CD4-positive, alpha-beta T cell treated with Interleukin-2 at 100 ng/mL for 4 hours (primary cell): Measurements from ENCODE around the gene NECAB2.
"Not testable (repeated sequence)": the region's sequence is repeated elsewhere in the genome, so short reads cannot be mapped to it uniquely, and the experiment has no call there.

ENCODE experiments used
- DNase-seq: peaks from one replicate; pipeline ENCODE4 v3.0.0-alpha.2; 2020; ENCODE audit warnings: low spot score

NECAB2 gene

DNA sequence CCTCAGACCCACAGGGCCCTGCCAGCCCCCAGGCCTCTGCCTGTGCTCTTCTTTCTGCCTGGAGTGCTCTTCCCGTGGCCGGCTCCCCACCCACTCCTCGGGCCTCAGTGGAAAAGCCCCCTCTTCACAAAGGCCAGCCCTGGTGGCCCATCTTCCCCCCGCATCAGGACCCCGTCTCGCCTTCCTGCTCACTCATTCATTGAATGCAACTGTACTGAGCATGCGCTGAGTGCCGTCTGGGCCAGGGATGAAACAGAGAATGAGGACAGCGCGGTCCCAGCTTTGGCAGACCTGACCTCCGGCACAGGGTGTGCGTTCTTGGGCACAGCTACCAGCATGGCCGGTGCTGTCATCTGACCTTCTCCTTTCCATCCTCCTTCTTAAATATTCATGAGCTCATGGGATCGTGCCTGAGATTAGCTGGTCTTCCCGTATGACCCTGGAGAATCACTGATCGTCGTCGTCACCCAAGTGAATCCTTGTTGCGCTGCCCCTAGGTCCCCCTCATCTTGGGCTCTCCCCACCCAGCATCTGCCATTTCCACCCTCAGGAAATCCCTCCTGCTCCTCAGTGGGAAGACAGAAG lies 31.4 kb upstream of the NECAB2 start:
- no peak for DNase-seq

DNA sequence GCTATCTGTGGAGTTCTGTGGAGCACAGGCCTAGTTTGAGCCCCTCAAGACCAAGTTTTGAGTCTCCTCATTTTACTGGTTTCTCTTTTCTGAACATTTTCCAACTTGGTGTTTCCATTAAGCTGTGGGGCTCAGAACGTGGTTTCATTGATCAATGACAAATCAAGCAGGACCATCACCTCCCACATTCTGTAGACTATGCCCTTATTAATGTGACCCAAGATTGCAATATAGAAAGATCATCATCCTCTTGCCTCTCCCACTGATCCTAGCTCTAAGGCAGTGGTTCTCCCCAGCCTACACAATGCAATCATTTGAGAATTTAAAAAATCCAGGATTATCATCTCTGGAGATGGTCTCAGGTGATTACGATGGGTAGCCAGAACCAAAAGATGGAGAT lies 30.8 kb upstream of the NECAB2 start:
- no peak for DNase-seq

DNA sequence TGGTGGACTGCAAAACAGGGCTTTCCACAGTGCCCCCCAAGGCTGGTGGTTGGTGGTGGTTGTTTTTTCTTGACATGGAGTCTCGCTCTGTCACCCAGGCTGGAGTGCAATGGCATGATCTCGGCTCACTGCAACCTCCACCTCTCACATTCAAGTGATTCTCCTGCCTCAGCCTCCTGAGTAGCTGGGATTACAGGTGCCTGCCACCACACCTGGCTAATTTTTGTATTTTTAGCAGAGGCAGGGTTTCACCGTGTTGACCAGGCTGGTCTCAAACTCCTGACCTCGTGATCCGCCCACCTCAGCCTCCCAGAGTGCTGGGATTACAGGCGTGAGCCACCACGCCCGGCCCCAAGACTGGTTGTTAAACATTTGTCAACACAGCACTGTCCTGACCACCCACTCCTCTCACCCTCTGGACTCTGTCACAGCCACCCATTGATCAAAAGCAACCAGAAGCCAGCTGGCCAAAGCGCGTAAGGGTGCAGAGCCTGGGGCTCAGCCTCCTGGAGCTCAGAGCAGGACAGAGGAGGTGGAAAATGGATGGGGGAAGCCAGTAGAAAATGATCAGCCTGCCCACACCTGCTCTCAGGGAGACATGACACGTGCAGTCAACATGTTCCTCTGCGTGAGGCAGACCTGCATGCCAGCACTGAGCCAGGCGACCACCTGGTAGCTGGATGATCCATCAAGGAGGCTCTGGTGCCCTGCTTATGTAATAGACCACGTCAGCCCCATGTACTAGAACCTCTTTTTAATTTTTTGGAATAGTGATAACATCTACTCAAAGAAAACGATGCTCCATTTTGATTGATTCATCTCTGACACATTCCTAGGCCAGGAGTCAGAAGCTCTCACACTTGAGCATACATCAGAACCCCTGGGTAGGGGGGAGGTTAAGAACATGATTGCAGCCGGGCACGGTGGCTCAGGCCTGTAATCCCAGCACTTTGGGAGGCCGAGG lies 29.8 kb upstream of the NECAB2 start:
- no peak for DNase-seq

DNA sequence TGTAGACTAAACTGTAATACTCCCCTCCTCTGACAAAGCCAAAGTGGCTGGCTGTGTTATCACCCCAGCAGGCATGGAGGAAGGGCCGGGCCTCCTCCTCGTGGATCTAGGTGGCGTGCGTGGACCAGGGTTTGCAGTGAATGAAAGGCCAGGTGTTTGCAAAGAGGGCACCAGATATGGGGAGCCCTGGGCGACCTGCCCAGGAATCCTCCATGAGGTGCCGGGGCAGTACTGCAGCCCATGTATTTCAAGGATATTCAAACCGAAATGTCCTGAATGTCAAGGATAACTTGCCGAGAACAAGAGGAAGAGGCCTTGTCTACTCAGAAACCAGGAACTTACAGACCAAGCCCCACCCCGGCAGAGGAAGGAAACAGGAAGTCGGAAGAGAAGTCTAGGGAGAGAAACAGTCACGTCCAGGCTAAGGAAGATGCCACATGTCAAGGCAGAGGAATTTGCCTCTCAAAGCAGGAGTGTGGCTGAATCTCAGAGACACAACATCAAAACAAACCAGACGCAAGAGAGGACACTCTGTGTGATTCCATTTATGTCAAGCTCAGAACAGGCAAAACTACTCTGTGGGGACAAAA lies 28.7 kb upstream of the NECAB2 start:
- DNase-seq, result no peak

DNA sequence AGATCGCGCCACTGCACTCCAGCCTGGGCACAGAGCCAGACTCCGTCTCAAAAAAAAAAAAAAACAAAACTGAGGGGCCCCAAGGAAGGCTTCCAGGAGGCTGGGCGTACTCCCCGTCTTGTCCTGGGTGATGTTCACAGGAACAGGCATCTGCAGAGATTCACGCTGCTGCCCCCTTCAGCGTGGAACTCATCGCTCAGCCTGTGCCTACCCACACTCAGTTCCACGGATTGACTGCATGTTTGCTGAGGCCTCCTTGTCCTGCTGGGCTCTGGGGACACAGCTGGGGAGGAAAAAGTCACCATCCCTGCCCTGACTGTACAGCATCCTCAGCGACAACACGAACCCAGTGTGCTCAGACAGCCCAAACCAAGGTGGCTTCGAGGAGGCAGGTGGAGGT lies 27.9 kb upstream of the NECAB2 start:
- DNase-seq, result no peak

DNA sequence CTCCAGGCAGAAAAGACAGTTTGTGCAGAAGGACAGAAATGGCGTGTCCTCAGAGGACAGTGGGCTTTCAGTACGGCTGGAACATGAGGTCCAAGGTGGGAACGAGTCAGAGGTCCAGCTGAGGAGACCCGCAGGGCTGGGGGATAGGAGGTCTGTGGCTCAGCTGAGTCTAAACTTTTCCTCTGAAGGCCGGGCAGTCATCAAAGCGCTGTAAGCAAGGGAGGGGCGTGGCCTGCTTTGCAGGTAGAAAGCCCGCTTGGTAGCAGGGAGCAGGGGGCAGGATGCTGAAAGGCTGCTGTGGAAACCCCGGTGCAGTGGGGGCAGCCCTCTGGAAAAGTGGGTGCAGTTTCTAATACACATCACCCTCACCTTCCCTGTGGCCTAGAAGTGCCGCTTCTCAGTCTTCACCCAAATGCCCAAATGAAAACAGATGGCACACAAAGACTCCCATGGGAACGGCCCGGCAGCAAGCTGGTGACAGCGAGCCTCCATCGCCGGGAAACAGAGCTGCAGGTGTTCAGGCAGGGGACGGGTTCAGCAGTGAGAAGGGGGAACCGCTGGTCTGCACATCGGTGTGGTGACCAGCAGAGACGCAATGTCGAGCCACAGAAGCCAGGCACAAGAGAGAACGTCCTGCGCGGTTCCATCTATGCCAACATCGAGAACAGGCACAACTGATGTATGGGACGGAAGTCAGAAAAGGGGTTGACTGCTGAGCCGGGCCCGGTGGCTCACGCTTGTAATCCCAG lies 27.2 kb upstream of the NECAB2 start:
- DNase-seq, result no peak

DNA sequence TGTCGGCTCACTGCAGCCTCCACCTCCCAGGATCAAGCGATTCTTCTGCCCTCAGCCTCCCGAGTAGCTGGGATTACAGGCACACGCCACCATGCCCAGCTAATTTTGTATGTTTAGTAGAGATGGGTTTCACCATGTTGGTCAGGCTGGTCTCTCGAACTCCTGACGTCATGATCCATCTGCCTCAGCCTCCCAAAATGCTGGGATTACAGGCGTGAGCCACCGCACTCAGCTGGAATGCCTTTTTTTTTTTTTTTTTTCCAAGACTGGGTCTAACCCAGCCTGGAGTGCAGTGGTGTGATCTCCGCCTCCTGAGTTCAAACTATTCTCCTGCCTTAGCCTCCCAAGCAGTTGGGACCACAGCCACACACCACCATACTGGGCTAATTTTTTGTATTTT lies 26.5 kb upstream of the NECAB2 start:
- DNase-seq, result not testable (repeated sequence)

DNA sequence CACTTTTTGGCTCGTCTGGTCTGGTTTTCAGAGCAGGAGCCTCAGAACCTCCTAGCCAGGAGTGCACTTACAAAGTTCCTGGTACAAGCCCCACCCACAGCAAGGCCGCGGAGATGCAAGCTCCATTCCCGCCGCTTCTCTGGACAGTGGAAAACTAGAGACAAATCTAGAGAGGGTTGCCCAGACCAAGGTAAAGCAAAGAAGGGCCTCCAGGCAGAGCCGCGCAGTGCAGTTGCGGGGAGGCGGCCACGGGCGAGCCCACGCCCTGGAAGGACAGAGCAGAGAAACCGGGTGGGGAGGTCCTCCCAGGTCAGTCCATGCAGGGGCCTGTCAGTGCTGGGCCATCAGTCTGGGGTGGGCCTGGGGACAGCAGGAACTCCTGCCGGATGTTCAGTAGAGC lies 26.0 kb upstream of the NECAB2 start:
- no peak for DNase-seq

DNA sequence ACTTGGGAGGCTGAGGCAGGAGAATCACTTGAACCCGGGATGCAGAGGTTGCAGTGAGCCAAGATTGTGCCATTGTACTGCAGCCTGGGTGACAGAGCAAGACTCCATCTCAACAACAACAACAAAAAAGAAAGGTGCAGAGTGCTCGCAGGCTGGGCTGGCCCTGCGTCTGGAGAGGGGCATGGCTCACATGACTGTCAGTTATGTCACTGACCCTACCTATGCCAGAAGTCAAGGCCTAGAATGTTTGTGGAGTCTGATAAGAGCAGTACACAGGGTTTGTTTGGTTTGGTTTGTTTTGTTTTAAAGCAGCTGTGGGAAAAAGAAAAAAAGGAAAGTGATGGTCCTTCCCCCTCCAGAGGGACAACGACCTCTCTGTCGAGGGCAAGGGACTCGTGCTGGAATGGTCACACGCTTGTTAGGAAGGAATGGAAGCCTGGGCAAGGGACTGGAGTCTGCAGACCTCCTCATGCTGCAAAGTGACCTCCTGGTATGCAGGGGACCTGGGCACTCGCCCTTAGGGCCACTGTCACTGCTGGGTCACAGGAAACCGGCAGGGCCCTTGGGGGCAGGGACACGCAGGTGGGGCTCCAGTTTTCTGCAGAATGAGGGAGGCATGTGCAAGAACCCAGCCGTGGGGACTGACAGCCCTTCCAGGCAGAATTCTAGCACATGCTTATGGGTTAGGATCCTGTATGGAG lies 25.1 kb upstream of the NECAB2 start:
- no peak for DNase-seq

DNA sequence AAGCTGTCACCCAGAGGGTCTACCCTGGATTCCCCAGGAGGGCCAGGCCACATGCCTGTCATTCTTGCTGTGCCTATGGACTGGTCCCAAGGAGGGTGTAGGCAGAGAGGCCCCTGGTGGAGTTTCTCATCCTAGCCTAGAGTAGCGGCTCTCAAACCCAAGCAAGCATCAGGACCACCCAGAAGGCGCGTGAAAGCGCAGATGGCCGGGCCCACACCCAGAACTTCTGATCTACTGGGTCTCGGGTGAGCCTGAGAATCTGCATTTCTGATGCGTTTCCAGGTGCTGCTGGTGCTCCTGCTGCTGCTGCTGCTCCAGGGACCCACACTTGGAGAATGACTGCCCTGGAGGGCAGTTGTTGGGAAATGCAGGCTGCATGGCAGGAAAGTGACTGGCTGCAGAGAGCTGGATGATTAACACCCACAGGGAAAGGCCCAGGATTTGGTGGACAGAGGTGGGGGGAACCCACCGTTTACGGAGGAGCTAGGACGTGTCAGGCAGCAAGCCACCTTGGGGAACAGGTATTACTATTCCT lies 24.5 kb upstream of the NECAB2 start:
- DNase-seq, result no peak

DNA sequence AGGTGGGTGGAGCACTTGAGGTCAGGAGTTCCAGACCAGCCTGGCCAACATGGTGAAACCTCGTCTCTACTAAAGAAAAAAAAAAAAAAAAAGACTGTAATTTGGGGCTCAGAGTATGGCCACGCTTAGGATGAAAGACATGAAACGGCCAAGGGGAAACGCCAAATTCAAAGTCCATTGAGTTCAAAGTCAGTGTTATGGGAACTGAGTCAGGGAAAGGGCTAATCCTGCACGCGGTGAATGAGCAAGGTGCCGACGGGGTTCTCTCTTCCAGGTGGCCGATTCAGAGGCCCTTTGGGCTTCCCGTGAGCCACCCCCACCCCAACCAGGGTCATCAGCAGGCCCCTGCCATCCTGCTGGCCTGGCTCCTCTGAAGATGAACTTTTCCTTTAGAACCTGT lies 22.5 kb upstream of the NECAB2 start:
- no peak for DNase-seq

DNA sequence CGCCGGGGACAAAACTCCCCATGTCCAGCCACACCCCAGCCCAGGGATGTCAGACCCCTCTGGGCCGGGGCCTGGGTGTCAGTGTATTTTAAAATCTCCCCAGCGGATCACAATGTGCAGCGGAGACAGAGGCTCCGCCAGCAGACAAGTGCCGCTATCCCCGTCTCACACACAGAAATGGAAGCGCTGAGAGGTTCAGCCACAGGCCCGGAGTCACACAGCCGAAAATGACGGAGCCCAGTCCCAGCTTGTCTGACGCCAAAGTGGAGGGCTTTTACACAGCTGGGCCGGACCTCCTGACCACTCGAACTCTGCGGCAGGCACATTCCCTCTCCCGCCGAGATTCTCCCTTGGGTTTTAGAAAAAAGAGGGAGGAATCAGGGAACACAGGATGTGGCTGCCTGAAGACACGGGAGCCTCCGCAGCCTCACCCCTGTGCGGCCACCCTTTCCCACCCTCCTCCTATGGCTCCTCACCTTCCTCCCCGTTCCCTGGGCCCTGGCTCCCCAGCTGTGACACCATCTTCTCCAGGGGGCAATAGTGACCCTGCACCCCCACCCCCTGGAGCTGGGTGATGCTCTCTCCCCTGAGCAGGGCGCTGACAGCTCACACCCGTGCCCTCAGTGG lies 21.8 kb upstream of the NECAB2 start:
- no peak for DNase-seq

DNA sequence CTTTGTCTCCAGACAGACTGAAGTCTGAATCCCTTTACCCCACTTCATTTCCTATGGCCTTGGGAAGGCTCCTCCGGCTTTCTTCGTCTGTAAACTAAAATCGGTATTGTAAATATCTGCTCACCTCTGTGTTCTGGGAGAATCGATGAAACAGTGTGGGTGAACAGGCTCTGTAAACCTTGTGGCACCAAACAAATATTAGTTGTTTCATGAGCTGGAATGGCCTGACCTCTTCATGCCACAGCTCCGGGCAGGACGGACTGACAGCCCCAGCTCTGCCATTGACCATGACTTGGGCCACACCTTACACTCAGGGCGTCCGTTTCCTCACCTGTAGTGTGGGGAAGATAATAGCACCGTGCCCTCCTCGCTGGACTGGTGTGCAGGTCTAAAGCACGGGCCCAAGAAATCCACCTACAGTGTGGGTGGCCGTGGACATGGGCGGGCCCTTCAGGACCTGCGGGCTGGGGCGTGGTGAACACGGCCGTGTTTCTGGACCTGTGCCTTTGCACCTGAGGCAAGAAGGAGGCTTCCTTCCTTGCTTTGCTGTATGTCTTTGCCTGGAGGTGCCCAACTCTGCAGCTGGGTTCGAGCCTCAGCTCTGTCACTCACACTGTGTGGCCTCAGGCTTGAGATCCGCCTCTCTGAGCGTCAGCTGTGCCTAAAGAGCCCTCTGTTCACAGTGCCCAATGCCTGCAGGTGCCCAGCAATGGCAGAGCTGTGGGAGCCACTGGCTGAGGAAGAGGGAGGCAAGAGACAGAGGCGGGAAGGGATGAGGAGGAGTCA lies 21.1 kb upstream of the NECAB2 start:
- DNase-seq, result no peak

DNA sequence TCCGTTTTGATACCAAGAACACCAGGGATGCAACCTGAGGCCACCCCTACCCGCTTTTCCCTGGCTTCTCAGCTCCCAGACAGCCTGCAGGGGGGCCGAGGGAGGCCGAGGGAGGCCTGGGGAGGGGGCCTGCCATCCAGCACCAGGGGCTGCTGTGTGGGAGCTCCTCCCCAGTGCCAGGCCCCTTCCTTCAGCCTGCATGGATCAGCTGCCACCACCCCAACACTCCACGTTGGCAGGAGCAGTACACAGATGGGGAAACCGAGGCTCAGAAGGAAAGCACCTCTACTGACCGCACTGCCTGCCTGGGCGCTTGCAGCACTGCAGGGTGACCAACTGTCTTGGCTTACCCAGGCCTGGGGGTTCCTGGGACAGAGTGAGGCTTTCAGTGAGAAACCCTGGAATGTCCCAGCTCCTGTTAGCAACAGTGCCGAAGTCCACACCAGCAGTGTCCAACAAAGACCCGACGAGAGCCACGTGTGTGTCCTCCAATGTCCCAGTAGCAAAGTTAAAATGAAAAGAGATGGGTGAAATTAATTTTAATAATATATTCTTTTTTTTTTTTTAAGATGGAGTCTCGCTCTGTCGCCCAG lies 20.3 kb upstream of the NECAB2 start:
- no peak for DNase-seq

DNA sequence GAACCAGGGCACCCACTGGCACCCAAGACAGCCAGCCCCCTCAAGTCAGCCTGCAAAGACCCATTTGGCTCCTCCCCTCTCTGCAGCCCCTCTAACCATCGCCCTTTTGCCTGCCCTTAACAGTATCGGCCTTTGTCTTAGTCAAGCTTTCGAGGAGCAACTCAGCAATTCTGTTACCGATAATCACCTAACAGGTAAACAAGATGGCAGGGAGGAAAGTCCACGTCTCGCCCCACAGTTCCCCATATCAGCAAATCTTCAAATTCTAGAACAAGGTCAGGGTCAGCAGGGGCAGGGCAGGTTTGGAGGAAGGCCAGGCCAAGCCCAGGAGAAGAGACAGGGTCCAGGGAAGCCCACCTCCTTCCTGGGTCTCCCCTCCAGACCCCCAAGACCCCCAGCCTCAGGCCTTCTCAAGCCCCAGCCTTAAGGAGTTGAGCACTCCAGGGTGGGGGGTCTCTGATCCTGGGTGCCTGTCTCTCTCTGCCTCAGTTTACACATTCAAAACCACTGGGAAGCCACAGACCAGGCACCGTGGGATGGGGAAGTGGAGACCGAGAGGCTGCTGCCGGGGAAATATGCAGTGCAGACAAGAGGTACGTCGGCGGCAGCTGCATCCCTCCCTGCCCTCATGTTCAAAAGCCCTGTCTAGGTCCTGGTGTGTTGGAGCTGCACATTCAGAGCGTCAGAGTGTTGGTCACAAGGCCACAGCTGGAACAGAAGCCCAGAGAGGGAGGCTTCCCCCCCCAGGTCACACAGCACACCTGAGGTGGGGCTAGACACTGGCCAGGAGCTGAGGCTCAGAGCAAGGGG lies 18.9 kb upstream of the NECAB2 start:
- DNase-seq, result no peak

DNA sequence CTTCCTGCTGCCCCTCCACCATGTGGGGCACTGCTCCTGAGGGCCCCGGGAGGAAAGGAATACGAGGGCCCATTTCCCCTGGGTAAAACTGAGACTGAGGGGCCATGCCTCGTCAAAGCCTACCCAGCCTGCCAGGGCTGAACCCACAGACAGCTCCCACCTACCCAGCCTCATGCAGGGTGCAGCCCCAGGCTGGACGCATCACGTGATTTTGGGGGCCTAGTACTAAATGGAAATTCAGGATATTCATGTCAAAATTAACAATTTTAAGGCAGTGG lies 18.4 kb upstream of the NECAB2 start:
- DNase-seq, result no peak

DNA sequence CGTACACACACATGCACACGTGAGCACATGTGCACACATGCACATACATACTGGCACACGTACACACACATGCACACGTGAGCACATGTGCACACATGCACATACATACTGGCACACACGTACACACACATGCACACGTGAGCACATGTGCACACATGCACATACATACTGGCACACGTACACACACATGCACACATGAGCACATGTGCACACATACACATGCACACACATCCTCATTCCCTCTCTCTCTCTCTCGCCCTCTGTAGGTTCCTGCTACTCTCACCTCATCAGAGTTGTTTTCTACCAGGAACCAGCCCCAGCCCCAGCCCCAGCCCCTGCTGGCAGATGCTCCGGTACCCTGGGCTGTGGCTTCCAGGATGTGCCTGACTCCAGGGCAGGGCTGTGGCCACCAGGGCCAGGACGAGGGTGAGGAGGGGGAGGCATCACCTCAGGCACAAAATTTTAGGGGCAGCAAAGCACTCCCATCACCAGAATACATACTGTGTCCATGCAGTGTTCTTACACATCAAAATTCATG lies 17.1 kb upstream of the NECAB2 start:
- DNase-seq, result not testable (repeated sequence)

DNA sequence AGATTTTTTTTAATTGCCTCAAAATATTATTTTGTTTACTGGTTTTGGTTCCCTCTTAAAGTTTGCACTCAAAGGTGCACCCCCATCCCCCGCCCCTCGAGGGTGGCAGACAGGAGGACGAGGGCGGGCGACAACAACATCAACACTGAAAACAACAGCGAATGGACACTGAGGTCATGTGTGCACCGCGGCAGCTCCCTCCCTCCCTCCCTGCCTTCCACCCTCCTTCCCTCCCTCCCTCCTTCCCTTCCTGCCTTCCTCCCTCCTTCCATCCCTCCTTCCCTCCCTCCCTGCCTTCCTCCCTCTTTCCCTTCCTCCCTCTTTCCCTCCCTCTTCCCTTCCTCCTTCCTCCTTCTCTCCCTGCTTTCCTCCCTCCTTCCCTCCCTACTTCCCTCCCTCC lies 16.5 kb upstream of the NECAB2 start:
- DNase-seq, result no peak

DNA sequence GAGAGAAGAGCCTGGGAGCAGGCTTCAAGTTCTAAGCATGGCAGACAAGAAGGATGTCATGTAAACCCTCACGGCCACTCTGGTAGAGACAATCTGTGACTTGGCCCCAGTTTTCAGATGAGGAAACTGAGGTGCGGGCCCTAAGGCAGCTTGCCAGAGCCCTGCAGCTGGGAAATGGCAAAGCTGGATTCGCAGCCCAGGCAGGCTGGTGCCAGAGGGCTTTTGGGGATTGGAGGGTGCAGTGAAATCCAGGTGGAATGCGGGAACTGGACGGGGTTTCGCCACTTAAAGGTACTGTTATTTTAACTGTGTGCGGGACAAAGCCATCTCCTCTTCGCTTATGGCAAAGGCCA lies 15.5 kb upstream of the NECAB2 start:
- DNase-seq, result no peak
